ENCODE results near the gene CD28.

DNA sequence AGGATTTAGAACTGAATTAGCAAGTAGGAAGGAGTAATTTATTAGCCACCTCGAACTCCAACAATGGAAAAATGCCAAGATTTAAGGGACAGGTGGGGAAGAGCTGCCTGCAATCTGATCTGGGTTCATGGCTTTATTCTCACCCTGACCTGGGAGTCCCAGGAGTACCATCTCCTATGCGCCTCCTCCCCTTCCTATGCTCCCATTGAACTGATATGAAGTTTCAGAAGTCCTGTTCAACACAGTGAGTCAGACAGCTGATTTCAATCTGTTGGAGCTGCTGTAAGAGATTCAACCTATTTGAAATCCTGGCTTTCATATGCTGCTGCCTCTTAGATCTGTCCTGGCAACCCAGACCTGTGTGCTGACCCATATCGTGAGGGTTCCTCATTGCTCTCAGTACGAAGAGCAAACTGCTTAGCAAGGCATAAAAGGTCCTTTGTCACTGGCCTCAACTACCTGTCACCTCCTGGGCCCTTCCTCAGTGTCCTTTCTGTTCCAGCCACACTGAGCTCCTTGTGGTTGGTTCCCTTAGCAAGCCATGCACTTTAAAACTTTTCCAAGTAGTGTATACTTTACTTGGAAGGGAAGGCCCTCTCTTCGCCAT lies 15.9 kb upstream of the CD28 start:
- TF ChIP-seq, protein P1, sequence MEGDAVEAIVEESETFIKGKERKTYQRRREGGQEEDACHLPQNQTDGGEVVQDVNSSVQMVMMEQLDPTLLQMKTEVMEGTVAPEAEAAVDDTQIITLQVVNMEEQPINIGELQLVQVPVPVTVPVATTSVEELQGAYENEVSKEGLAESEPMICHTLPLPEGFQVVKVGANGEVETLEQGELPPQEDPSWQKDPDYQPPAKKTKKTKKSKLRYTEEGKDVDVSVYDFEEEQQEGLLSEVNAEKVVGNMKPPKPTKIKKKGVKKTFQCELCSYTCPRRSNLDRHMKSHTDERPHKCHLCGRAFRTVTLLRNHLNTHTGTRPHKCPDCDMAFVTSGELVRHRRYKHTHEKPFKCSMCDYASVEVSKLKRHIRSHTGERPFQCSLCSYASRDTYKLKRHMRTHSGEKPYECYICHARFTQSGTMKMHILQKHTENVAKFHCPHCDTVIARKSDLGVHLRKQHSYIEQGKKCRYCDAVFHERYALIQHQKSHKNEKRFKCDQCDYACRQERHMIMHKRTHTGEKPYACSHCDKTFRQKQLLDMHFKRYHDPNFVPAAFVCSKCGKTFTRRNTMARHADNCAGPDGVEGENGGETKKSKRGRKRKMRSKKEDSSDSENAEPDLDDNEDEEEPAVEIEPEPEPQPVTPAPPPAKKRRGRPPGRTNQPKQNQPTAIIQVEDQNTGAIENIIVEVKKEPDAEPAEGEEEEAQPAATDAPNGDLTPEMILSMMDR (IDR thresholded peaks at IDR 0.05) = no peak
- TF ChIP-seq POLR2A (IDR thresholded peaks at IDR 0.05) = no peak

Measured in suprapubic skin (tissue), 3 donors.